WTC11 (cell line): ENCODE results near the gene ZMIZ1.

Source experiments
- CREB1 ChIP-seq: sonication (generic); formaldehyde crosslinking; IDR thresholded peaks from 2 replicates; pipeline ENCODE4 v1.8.0; 2023; ENCODE audit warnings: mild to moderate bottlenecking, missing genetic modification reagents
- TF ChIP-seq, protein P1 (sequence below): sonication (generic); formaldehyde crosslinking; IDR thresholded peaks from 2 replicates; pipeline ENCODE4 v1.8.1; 2023; ENCODE audit warnings: mild to moderate bottlenecking, moderate library complexity, missing genetic modification reagents
- TF ChIP-seq, protein P2 (sequence below): fragments of 200-600 bp; IDR thresholded peaks from 2 replicates; pipeline ENCODE4 v1.8.0; 2022; ENCODE audit warnings: antibody characterized with exemption
- TF ChIP-seq, protein P3 (sequence below): sonication (generic); formaldehyde crosslinking; IDR thresholded peaks from 2 replicates; pipeline ENCODE4 v1.8.0; 2022; ENCODE audit warnings: mild to moderate bottlenecking, missing genetic modification reagents

DNA sequence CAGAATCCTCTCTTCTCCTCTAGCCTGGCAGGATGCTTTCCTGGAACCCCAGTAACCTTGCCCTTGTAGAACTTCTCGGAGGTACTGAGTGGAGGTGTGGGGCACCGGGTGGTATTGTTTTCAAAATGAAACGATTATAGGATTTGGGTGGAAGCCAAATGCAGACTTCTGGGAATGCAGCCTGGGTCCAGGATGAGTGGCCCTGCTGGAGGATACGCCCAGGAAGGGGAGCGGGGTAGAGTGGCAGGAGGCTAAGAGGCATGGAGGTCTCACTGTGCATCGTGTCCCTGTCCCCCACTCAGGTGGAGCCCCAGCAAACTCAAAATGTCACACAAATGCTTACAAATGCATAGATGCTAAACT lies 169.4 kb downstream of the ZMIZ1 start:
- TF ChIP-seq, protein P1, sequence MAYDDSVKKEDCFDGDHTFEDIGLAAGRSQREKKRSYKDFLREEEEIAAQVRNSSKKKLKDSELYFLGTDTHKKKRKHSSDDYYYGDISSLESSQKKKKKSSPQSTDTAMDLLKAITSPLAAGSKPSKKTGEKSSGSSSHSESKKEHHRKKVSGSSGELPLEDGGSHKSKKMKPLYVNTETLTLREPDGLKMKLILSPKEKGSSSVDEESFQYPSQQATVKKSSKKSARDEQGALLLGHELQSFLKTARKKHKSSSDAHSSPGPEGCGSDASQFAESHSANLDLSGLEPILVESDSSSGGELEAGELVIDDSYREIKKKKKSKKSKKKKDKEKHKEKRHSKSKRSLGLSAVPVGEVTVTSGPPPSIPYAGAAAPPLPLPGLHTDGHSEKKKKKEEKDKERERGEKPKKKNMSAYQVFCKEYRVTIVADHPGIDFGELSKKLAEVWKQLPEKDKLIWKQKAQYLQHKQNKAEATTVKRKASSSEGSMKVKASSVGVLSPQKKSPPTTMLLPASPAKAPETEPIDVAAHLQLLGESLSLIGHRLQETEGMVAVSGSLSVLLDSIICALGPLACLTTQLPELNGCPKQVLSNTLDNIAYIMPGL (CRISPR knock-in tag): no peak
- TF ChIP-seq, protein P2, sequence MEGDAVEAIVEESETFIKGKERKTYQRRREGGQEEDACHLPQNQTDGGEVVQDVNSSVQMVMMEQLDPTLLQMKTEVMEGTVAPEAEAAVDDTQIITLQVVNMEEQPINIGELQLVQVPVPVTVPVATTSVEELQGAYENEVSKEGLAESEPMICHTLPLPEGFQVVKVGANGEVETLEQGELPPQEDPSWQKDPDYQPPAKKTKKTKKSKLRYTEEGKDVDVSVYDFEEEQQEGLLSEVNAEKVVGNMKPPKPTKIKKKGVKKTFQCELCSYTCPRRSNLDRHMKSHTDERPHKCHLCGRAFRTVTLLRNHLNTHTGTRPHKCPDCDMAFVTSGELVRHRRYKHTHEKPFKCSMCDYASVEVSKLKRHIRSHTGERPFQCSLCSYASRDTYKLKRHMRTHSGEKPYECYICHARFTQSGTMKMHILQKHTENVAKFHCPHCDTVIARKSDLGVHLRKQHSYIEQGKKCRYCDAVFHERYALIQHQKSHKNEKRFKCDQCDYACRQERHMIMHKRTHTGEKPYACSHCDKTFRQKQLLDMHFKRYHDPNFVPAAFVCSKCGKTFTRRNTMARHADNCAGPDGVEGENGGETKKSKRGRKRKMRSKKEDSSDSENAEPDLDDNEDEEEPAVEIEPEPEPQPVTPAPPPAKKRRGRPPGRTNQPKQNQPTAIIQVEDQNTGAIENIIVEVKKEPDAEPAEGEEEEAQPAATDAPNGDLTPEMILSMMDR: no peak
- TF ChIP-seq CREB1: no peak
- TF ChIP-seq, protein P3, sequence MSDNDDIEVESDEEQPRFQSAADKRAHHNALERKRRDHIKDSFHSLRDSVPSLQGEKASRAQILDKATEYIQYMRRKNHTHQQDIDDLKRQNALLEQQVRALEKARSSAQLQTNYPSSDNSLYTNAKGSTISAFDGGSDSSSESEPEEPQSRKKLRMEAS: no peak
